Right lobe of liver (tissue), 4 donors: ENCODE measurements around the gene TMEM54.

Experiments used
- POLR2A ChIP-seq: fragments of 450-650 bp; IDR thresholded peaks from one replicate; pipeline ENCODE4 v1.6.1; 2017; ENCODE audit warnings: antibody characterized with exemption, mild to moderate bottlenecking
- TF ChIP-seq, protein P1 (sequence below), 4 donors: fragments of 200-600 bp in 3 of 4; fragments of 450-650 bp in 1 of 4; IDR thresholded peaks; one replicate each; pipeline versions ENCODE4 v1.5.1 to v1.8.0; 2016 to 2022; ENCODE audit warnings: antibody characterized with exemption in 4 of 4, mild to moderate bottlenecking in 2 of 4
- donor health status: DM: no; HTN: no; CAD: no.
- donor health status: DM: no; HTN: no; CAD: no.
- donor health status: DM: no; HTN: yes; CAD: no.

DNA sequence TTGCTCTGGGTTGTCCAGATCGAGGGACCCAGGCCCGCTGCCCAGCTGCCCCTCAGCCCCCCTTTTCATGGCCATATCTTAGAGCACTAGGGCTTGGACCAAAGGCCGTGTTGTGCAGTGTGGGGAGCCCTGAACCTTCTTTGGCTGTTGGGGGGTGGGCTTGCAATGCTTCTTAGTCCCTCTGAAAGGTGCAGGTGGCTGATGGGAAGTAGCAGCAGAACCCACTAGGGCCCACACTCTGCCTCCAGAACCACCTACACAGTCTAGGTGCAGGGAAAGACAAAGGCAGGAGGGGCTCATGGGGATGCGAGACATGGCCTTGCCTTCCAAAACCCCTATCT is 17.2 kb downstream of the TMEM54 start:
- no peak for TF ChIP-seq POLR2A
- TF ChIP-seq, protein P1, sequence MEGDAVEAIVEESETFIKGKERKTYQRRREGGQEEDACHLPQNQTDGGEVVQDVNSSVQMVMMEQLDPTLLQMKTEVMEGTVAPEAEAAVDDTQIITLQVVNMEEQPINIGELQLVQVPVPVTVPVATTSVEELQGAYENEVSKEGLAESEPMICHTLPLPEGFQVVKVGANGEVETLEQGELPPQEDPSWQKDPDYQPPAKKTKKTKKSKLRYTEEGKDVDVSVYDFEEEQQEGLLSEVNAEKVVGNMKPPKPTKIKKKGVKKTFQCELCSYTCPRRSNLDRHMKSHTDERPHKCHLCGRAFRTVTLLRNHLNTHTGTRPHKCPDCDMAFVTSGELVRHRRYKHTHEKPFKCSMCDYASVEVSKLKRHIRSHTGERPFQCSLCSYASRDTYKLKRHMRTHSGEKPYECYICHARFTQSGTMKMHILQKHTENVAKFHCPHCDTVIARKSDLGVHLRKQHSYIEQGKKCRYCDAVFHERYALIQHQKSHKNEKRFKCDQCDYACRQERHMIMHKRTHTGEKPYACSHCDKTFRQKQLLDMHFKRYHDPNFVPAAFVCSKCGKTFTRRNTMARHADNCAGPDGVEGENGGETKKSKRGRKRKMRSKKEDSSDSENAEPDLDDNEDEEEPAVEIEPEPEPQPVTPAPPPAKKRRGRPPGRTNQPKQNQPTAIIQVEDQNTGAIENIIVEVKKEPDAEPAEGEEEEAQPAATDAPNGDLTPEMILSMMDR (IDR thresholded peaks at IDR 0.05) = no peak
